Natural killer cell (primary cell): ENCODE data around the gene PPP1R1B. TPM values are rescaled to one million over a fixed set of nuclear protein-coding genes. Genes with fewer than 3 reads are reported as not detected.

Experiments
- ATAC-seq, 3 donors: fragments of 150-1000 bp in 2 of 3; fragments of 200-7000 bp in 1 of 3; cut with Tn5 transposase; 1 replicate in 1 of 3; 2 replicates in 2 of 3; pipeline ENCODE4 v1.10.0; 2021; ENCODE audit warnings: mild to moderate bottlenecking in 2 of 3, moderate library complexity in 2 of 3
- DNase-seq, 2 donors: peaks; one replicate each; pipeline versions ENCODE4 v3.0.0 to v3.0.0-alpha.2; 2013 to 2021; ENCODE audit warnings: mixed read lengths in 1 of 2
- H3K27ac ChIP-seq: one replicate; pipeline ENCODE4 v1.5.1; 2013; ENCODE audit warnings: mild to moderate bottlenecking, low read length
- H3K27me3 ChIP-seq: one replicate; pipeline ENCODE4 v1.6.1; 2013; ENCODE audit warnings: low read length; ENCODE audit not compliant: control insufficient read depth, insufficient read depth
- H3K36me3 ChIP-seq: one replicate; pipeline ENCODE4 v1.6.1; 2013; ENCODE audit warnings: low read length; ENCODE audit not compliant: control insufficient read depth, insufficient read depth
- H3K4me1 ChIP-seq: one replicate; pipeline ENCODE4 v1.6.1; 2013; ENCODE audit warnings: low read length; ENCODE audit not compliant: control insufficient read depth, insufficient read depth
- H3K4me3 ChIP-seq: one replicate; pipeline ENCODE4 v1.5.1; 2013; ENCODE audit warnings: low read length
- H3K9me3 ChIP-seq: one replicate; pipeline ENCODE4 v1.6.1; 2013; ENCODE audit warnings: low read length; ENCODE audit not compliant: control insufficient read depth, insufficient read depth
- H3K27ac Mint-ChIP-seq, 2 donors: one replicate each; pipeline ENCODE4 v1.8.0; 2022; ENCODE audit warnings: mild to moderate bottlenecking in 2 of 2, mixed read lengths in 2 of 2, moderate library complexity in 1 of 2
- H3K27me3 Mint-ChIP-seq, 2 donors: one replicate each; pipeline ENCODE4 v1.8.0; 2022; ENCODE audit warnings: low read depth in 2 of 2, mixed read lengths in 2 of 2
- H3K36me3 Mint-ChIP-seq: one replicate; pipeline ENCODE4 v1.8.0; 2022; ENCODE audit warnings: mixed read lengths
- H3K4me1 Mint-ChIP-seq, 2 donors: one replicate each; pipeline ENCODE4 v1.8.0; 2022; ENCODE audit warnings: mixed read lengths in 2 of 2
- H3K4me3 Mint-ChIP-seq: one replicate; pipeline ENCODE4 v1.8.0; 2022; ENCODE audit warnings: mild to moderate bottlenecking, moderate library complexity, mixed read lengths
- H3K9me3 Mint-ChIP-seq, 2 donors: one replicate each; pipeline ENCODE4 v1.8.0; 2022; ENCODE audit warnings: mixed read lengths in 2 of 2
- WGBS: methylation state at CpG from one replicate; pipeline ENCODE4 v1.1.7; 2013; ENCODE audit warnings: missing lambda C conversion rate; ENCODE audit not compliant: insufficient coverage; 5-methylcytosine and 5-hydroxymethylcytosine counted together
- intact Hi-C: fragments of 100-400 bp; cut with micrococcal nuclease; formaldehyde crosslinking; loops from one replicate; pipeline ENCODE4 v1.14.2; 2022
- total RNA-seq, 4 donors: library from RNA; stranded (reverse); fragments of 120-200 nt in 1 of 4; gene quantifications; one replicate each; pipeline versions ENCODE4 v1.2.3 to v1.2.4, GENCODE V29; 2013 to 2022
- TF ChIP-seq, protein P1 (sequence below): fragments of 200-600 bp; IDR thresholded peaks from one replicate; pipeline ENCODE4 v1.8.0; 2022; ENCODE audit warnings: antibody characterized with exemption

PPP1R1B gene
- total RNA-seq, 3 donors from 2014 or later (not counting 1 experiment from before 2014, with no cell fraction given): not detected

DNA sequence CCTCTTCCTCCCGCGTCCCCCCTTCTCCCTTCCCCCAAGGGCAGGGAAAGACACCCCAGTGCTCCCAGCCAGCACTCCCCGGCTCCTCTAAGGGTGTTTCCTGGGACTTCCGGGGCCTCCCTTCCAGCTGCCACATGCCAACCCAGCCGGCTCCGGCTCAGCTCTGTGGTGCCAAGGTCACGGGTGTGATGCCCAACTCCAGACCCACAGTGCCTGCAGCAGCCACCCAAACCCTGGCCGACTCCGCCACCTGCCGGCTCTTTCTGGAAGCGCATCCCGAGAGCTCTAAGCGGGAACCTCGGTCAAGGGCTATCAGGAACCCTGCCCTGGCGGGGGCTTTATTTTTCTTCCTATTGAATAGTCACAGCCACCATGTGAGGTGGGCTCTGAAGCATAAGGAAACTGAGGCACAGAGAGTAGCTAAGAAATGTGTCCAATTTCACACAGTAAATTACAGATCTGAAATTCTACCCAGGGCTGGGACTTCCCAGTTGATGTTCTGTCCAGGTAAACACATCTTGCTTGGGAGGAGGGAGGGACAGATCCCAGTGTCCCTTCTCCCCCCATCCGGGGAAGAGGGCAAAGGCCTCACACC, 3.3 kb upstream of the PPP1R1B start:
- TF ChIP-seq, protein P1, sequence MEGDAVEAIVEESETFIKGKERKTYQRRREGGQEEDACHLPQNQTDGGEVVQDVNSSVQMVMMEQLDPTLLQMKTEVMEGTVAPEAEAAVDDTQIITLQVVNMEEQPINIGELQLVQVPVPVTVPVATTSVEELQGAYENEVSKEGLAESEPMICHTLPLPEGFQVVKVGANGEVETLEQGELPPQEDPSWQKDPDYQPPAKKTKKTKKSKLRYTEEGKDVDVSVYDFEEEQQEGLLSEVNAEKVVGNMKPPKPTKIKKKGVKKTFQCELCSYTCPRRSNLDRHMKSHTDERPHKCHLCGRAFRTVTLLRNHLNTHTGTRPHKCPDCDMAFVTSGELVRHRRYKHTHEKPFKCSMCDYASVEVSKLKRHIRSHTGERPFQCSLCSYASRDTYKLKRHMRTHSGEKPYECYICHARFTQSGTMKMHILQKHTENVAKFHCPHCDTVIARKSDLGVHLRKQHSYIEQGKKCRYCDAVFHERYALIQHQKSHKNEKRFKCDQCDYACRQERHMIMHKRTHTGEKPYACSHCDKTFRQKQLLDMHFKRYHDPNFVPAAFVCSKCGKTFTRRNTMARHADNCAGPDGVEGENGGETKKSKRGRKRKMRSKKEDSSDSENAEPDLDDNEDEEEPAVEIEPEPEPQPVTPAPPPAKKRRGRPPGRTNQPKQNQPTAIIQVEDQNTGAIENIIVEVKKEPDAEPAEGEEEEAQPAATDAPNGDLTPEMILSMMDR: peak; percentile 95
- no peak overlapping the region for H3K4me3 Mint-ChIP-seq
- intact Hi-C loops: loop anchor here (1.0 to 5.0 kb wide), 4 partner anchors 13 to 357 kb away; partner anchors contain the start of genes PNMT, PSMD3, STARD3 and TCAP
- Histone ChIP-seq H3K27me3 (peaks cover 13% of the 10 kb centered on the region), H3K4me3 (no peak overlapping the region), H3K36me3 (no peaks in the 10 kb centered on the region), H3K27ac (no peak overlapping the region), H3K4me1 (peaks cover 31% of the 10 kb centered on the region), H3K9me3 (no peaks in the 10 kb centered on the region)
- ATAC-seq (peak; percentile 69 to 78 (median 78)), DNase-seq (peak; percentile 87 to 90)
- H3K36me3 Mint-ChIP-seq: no peaks in the 10 kb centered on the region
- 6% methylated on average over 16 of the region's 16 CpGs for WGBS
- no peaks in the 10 kb centered on the region for H3K9me3 Mint-ChIP-seq
- H3K27me3 Mint-ChIP-seq: peaks cover 10 to 26% of the 10 kb centered on the region in 2 donors
- peaks cover 18 to 35% of the 10 kb centered on the region in 2 donors for H3K4me1 Mint-ChIP-seq
- no peak overlapping the region for H3K27ac Mint-ChIP-seq

GRCh38 chr17:39624313-39624712, 2.4 kb upstream of the PPP1R1B start:
- H3K36me3 Mint-ChIP-seq: no peaks in the 10 kb centered on the region
- Histone ChIP-seq H3K4me1 (peaks cover 28% of the 10 kb centered on the region), H3K27ac (no peak overlapping the region), H3K9me3 (no peaks in the 10 kb centered on the region), H3K4me3 (no peak overlapping the region), H3K36me3 (no peaks in the 10 kb centered on the region), H3K27me3 (peaks cover 13% of the 10 kb centered on the region)
- no peaks in the 10 kb centered on the region for H3K9me3 Mint-ChIP-seq
- peaks cover 10 to 27% of the 10 kb centered on the region in 2 donors for H3K27me3 Mint-ChIP-seq
- ATAC-seq (no peak), DNase-seq (no peak)
- no peak overlapping the region for H3K27ac Mint-ChIP-seq
- intact Hi-C loops: loop anchor here (5.0 kb wide), 1 partner anchor 43 kb away; the partner anchor contains the start of genes PNMT and TCAP
- no peak overlapping the region for H3K4me3 Mint-ChIP-seq
- peaks cover 16 to 32% of the 10 kb centered on the region in 2 donors for H3K4me1 Mint-ChIP-seq
- TF ChIP-seq, protein P1: no peak
- 89% methylated on average over 8 of the region's 8 CpGs for WGBS

DNA sequence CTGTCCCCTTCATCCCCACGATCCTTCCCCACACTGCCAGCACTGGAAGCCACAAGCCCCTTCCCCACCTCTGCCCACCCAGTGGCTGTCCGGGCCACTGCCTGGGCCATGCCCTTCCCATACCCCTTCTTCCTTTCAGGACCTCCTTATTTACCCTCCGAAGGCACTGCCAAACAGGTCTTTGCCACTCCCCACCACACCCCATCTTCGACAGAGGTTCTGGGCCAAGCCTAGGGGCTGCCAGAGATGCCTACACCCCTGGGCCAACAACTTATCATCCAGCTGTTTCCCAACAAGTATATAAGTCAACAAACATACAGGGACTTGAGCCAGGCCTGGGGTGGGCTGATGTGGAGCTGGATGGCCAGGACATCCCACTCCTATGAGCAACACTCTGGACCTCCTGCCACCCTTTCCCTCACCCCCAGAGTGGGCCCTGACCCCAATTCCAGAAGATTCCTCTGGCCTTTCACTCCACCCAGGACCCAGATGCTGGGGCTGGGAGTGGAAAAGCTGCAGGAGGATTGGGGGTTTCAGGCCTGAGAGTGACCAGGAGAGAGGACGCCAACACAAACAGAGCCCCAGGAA, 1.5 kb upstream of the PPP1R1B start:
- peaks cover 13% of the 10 kb centered on the region for H3K27me3 ChIP-seq
- peaks cover 10 to 25% of the 10 kb centered on the region in 2 donors for H3K27me3 Mint-ChIP-seq
- H3K27ac ChIP-seq: no peak overlapping the region
- peaks cover 16 to 32% of the 10 kb centered on the region in 2 donors for H3K4me1 Mint-ChIP-seq
- WGBS: 89% methylated on average over 4 of the region's 5 CpGs
- intact Hi-C loops: no loop called here
- H3K4me3 Mint-ChIP-seq: no peak overlapping the region
- no peak overlapping the region for H3K4me3 ChIP-seq
- H3K27ac Mint-ChIP-seq: no peak overlapping the region
- H3K36me3 ChIP-seq: no peaks in the 10 kb centered on the region
- H3K4me1 ChIP-seq: peaks cover 28% of the 10 kb centered on the region
- H3K9me3 Mint-ChIP-seq: no peaks in the 10 kb centered on the region
- DNase-seq (no peak), ATAC-seq (no peak)
- TF ChIP-seq, protein P1: no peak
- no peaks in the 10 kb centered on the region for H3K36me3 Mint-ChIP-seq
- no peaks in the 10 kb centered on the region for H3K9me3 ChIP-seq
